ENCODE measurements around the gene FAM163B.
"Not testable (repeated sequence)": the region's sequence is repeated elsewhere in the genome, so short reads cannot be mapped to it uniquely, and the experiment has no call there.

DNA sequence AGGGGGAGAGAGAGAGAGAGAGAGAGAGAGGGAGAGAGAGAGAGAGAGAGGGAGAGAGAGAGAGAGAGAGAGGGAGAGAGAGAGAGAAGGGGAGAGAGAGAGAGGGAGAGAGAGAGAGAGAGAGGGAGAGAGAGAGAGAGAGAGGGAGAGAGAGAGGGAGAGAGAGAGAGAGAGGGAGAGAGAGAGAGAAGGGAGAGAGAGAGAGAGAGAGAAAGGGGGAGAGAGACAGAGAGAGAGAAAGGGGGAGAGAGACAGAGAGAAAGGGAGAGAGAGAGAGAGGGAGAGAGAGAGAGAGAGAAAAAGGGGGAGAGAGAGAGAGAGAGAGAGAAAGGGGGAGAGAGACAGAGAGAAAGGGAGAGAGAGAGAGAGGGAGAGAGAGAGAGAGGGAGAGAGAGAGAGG is 45.4 kb downstream of the FAM163B start:
- TF ChIP-seq CTCF (IDR thresholded peaks at IDR 0.05; ENCODE audit: low read depth, low read length, poor library complexity, severe bottlenecking); EZH2phosphoT487 (IDR thresholded peaks at IDR 0.05; ENCODE audit: borderline replicate concordance, low read length): not testable (repeated sequence)

All from DOHH2 (cell line).